Embryonic facial prominence (tissue), 1 donor: Measurements from ENCODE around the gene NDRG2.

ENCODE experiments used
- DNase-seq: peaks from one replicate; pipeline ENCODE4 v3.0.0-alpha.2; 2016; ENCODE audit errors: extremely low spot score

NDRG2 gene

GRCh38 chr14:21033133-21033698, 8.4 kb upstream of the NDRG2 start:
- DNase-seq: no peak

- DNase-seq: no peak
Observed at GRCh38 chr14:21032326-21033132, 7.7 kb upstream of the NDRG2 start.

- no peak for DNase-seq
Observed at GRCh38 chr14:21030531-21030930, 5.7 kb upstream of the NDRG2 start.

GRCh38 chr14:21029917-21030316, 5.1 kb upstream of the NDRG2 start, which contains the start of gene TPPP2:
TSS of gene TPPP2 (plus strand) at chr14:21030217. CDS start at chr14:21030582, 365 bp downstream.
- no peak for DNase-seq

- DNase-seq: no peak
Observed at GRCh38 chr14:21026988-21027315, 2.1 kb upstream of the NDRG2 start.

GRCh38 chr14:21026274-21026987, 1.6 kb upstream of the NDRG2 start:
- no peak for DNase-seq

GRCh38 chr14:21025371-21026273, 761 bp upstream of the NDRG2 start:
- DNase-seq: no peak

GRCh38 chr14:21023817-21024584, 860 bp downstream of the NDRG2 start:
- DNase-seq: no peak

- DNase-seq: no peak
Observed at GRCh38 chr14:21023174-21023573, 1.7 kb downstream of the NDRG2 start.

- no peak for DNase-seq
Observed at GRCh38 chr14:21022686-21023085, 2.2 kb downstream of the NDRG2 start.

GRCh38 chr14:21020977-21021545, 3.8 kb downstream of the NDRG2 start:
- no peak for DNase-seq

GRCh38 chr14:21019366-21019765, 5.5 kb downstream of the NDRG2 start:
- DNase-seq: no peak

GRCh38 chr14:21018781-21019180, 6.1 kb downstream of the NDRG2 start:
- DNase-seq: no peak

GRCh38 chr14:21018286-21018685, 6.6 kb downstream of the NDRG2 start:
- no peak for DNase-seq

GRCh38 chr14:21017528-21018245, 7.2 kb downstream of the NDRG2 start:
- no peak for DNase-seq

GRCh38 chr14:21016413-21017190, 8.3 kb downstream of the NDRG2 start:
- no peak for DNase-seq

- DNase-seq: no peak
Observed at GRCh38 chr14:21015312-21015711, 9.5 kb downstream of the NDRG2 start.

- peak; percentile 66 for DNase-seq
Observed at GRCh38 chr14:21014761-21015190, 10.1 kb downstream of the NDRG2 start.

GRCh38 chr14:21011136-21011535, 13.7 kb downstream of the NDRG2 start:
- no peak for DNase-seq
